ENCODE data around the gene MEIKIN.

DNA sequence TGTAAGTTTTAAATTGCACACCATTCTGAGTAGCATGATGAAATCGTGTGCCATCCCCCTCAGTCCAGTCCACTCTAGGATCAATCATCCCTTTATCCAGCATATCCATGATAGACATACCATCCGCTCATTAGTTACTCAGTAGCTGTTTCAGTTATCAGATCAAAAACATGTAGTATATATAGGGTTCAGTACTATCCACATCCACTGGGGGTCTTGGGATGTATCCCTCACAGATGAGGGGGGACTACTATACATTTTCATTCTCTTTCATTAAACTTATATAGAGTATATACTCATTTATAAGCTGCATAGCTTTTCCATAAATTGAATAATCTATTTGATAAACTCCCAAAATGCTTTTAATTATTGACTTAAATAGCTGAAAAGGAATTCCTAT lies 67.6 kb downstream of the MEIKIN start:
- no peak for TF ChIP-seq TAF1 (CRISPR knock-in tag; IDR thresholded peaks at IDR 0.05)
- TF ChIP-seq, protein P1, sequence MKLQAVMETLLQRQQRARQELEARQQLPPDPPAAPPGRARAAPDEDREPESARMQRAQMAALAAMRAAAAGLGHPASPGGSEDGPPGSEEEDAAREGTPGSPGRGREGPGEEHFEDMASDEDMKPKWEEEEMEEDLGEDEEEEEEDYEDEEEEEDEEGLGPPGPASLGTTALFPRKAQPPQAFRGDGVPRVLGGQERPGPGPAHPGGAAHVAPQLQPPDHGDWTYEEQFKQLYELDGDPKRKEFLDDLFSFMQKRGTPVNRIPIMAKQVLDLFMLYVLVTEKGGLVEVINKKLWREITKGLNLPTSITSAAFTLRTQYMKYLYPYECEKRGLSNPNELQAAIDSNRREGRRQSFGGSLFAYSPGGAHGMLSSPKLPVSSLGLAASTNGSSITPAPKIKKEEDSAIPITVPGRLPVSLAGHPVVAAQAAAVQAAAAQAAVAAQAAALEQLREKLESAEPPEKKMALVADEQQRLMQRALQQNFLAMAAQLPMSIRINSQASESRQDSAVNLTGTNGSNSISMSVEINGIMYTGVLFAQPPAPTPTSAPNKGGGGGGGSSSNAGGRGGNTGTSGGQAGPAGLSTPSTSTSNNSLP (IDR thresholded peaks at IDR 0.05; ENCODE audit: low read depth, low read length) = no peak
- TF ChIP-seq, protein P2, sequence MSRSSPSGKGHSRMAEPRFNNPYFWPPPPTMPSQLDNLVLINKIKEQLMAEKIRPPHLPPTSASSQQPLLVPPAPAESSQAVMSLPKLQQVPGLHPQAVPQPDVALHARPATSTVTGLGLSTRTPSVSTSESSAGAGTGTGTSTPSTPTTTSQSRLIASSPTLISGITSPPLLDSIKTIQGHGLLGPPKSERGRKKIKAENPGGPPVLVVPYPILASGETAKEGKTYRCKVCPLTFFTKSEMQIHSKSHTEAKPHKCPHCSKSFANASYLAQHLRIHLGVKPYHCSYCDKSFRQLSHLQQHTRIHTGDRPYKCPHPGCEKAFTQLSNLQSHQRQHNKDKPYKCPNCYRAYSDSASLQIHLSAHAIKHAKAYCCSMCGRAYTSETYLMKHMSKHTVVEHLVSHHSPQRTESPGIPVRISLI (CRISPR knock-in tag; IDR thresholded peaks at IDR 0.05; ENCODE audit: borderline replicate concordance) = no peak
- TF ChIP-seq, protein P3, sequence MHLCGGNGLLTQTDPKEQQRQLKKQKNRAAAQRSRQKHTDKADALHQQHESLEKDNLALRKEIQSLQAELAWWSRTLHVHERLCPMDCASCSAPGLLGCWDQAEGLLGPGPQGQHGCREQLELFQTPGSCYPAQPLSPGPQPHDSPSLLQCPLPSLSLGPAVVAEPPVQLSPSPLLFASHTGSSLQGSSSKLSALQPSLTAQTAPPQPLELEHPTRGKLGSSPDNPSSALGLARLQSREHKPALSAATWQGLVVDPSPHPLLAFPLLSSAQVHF (CRISPR knock-in tag; IDR thresholded peaks at IDR 0.05) = no peak
